Skeletal muscle tissue (tissue), 4 donors: ENCODE results near the gene TARBP2. TPM values are rescaled to one million over a fixed set of nuclear protein-coding genes. Genes with fewer than 3 reads are reported as not detected.
A peak's percentile ranks its signal among the peaks of the same experiment; 100 is the strongest.

ENCODE experiments used
- H3K27ac ChIP-seq: one replicate; pipeline ENCODE4 v1.7.0; 2013; ENCODE audit warnings: mild to moderate bottlenecking, low read depth, low read length, inconsistent platforms
- H3K27me3 ChIP-seq, 3 donors: one replicate each; pipeline ENCODE4 v1.7.0; 2013; ENCODE audit warnings: low read length in 3 of 3; ENCODE audit not compliant: control insufficient read depth in 3 of 3, insufficient read depth in 3 of 3
- H3K36me3 ChIP-seq, 3 donors: one replicate each; pipeline ENCODE4 v1.7.0; 2013; ENCODE audit warnings: low read length in 3 of 3; ENCODE audit not compliant: control insufficient read depth in 3 of 3, insufficient read depth in 3 of 3
- H3K4me1 ChIP-seq, 3 donors: one replicate each; pipeline ENCODE4 v1.7.0; 2013; ENCODE audit warnings: low read length in 3 of 3, mild to moderate bottlenecking in 3 of 3; ENCODE audit not compliant: control insufficient read depth in 3 of 3, insufficient read depth in 3 of 3
- H3K4me3 ChIP-seq, 3 donors: one replicate each; pipeline ENCODE4 v1.7.0; 2013; ENCODE audit warnings: low read length in 3 of 3
- H3K9ac ChIP-seq, 3 donors: one replicate each; pipeline ENCODE4 v1.7.0; 2013; ENCODE audit warnings: low read length in 3 of 3, mild to moderate bottlenecking in 3 of 3, moderate library complexity in 2 of 3, low read depth in 1 of 3
- H3K9me3 ChIP-seq, 3 donors: one replicate each; pipeline ENCODE4 v1.7.0; 2013; ENCODE audit warnings: low read length in 3 of 3; ENCODE audit not compliant: control insufficient read depth in 3 of 3
- total RNA-seq: library from RNA; depleted of rRNA; stranded (reverse); fragments of >200 nt; gene quantifications from one replicate; pipeline ENCODE4 v1.2.3, GENCODE V29; 2014
- donor health status: Osteomylitis.

Gene TARBP2
- total RNA-seq, 1 donor from 2014 or later: 29.7 TPM

DNA sequence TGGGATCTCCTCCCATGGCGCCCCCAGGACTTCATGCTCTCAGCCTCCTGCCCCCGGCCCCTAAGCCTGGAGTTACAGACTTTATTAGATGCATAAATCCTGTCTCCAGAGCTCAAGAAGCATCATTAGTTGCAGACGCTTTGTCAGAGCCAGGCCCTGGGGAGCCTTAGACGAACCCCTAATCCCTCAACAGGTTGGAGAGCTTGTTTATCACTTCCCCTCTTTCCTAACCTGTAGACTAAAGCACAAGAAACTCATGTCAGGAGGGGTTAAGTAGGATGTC, 6.5 kb downstream of the TARBP2 start:
- no peak overlapping the region for H3K27ac ChIP-seq
- no peaks in the 10 kb centered on the region for H3K27me3 ChIP-seq
- H3K9ac ChIP-seq: no peak overlapping the region
- H3K36me3 ChIP-seq: peaks cover 38 to 56% (median 40%) of the 10 kb centered on the region in 3 donors
- H3K4me3 ChIP-seq: no peak overlapping the region
- peaks cover 11 to 27% (median 12%) of the 10 kb centered on the region in 3 donors for H3K4me1 ChIP-seq
- no peaks in the 10 kb centered on the region for H3K9me3 ChIP-seq

DNA sequence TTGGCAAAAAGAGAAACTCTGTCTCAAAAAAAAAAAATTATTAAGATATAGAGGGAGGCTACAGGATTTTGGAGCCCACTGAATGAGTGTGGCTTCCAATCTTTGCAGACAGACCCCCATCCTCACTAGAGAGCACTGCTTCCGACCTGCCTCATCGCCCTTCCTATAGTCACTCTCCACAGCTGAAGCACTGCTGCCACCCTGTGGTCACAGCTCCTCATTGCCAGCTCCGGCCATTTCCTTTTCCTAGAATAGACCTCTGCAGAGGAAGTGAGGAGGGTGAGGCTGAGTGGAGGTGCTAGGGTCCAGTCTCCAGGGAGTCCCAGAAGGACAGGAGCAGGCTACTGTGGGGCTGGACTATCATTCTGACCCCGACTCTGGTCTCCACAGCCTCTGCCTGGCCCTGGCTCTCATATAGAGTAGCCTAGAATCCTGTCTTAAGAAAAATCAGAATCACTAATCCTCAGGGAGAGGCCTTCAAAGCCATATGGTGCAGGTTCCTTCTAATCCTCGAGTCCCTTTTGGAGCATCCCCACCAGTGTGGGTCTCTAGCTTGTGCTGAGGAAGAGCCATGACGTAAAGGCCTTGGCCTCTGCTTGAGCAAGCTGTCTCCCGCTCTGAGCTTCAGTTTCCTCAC, 7.6 kb downstream of the TARBP2 start:
- Histone ChIP-seq H3K9me3 (no peaks in the 10 kb centered on the region), H3K4me3 (no peak overlapping the region), H3K9ac (peak overlapping the region in 1 of 3 donors; percentile 54), H3K36me3 (peaks cover 44 to 61% (median 51%) of the 10 kb centered on the region in 3 donors), H3K27ac (no peak overlapping the region), H3K27me3 (no peaks in the 10 kb centered on the region), H3K4me1 (peaks cover 6 to 23% (median 9%) of the 10 kb centered on the region in 3 donors)

DNA sequence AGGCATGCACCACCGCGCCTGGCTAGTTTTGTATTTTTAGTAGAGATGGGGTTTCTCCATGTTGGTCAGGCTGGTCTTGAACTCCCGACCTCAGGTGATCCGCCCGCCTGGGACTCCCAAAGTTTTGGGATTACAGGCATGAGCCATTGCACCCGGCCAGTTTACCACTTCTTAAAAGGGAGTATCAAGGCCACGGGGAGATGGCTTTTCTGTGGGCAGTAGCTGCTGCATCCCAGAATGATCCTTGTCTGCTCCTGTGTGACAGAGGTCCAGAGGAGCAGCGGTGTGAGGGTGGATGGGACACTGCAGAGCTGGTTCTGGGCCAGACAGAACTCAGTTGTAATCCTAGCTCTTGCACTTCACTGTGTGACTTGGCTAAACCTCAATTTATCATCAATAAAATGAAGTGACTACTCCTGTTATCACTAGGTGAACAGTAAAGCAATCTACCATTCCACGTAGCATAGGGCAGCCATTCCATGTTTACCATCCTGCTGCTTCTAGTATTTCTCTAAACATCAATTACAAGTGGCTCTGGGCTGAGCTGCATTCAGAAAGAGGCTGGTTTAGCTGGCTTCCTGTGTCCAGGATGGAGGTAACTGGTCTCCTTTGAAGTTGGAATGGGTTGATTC, 9.2 kb downstream of the TARBP2 start:
- no peak overlapping the region for H3K9ac ChIP-seq
- H3K9me3 ChIP-seq: no peaks in the 10 kb centered on the region
- peaks cover 6 to 14% (median 6%) of the 10 kb centered on the region in 3 donors for H3K4me1 ChIP-seq
- H3K36me3 ChIP-seq: peaks cover 49 to 62% (median 60%) of the 10 kb centered on the region in 3 donors
- H3K27me3 ChIP-seq: no peaks in the 10 kb centered on the region
- H3K4me3 ChIP-seq: no peak overlapping the region
- H3K27ac ChIP-seq: no peak overlapping the region

DNA sequence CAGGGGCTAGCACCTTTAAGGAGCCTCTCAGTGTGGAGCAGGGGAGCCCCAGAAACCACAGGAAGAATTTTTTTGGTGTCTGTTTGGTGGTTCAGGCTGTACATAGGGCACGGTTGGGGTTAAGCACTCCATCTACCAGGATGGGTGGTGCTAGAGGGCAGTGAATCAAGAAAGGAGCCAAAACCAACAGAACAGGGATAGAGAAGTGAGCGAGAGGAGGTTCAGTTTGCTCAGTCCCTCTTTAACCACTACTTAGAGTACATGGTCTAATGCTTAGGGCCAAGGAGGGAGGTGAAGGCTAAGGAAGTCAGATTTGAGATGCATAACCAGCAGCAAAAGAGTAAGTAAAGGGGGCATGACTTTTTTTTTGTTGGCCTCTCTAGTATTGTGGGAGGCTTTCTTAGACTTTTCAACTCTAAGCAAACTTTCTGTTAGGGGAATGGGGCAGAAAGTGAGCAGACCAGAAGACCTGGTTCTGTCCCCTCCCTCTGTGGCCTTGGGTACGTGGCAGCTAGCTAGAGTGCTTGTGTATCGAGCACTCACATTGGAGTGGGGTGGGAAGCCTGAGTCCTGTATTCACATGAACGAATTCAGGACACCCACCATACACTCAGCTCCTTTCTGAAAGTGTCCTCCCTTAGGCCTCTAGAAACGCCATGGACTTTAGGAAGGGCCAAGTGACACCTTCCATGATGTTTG, 12.8 kb downstream of the TARBP2 start:
- Histone ChIP-seq H3K9me3 (no peaks in the 10 kb centered on the region), H3K27me3 (no peaks in the 10 kb centered on the region), H3K27ac (no peak overlapping the region), H3K9ac (no peak overlapping the region), H3K4me1 (peaks cover under 1 to 1% (median under 1%) of the 10 kb centered on the region in 3 donors), H3K36me3 (peaks cover 47 to 73% (median 65%) of the 10 kb centered on the region in 3 donors), H3K4me3 (no peak overlapping the region)

DNA sequence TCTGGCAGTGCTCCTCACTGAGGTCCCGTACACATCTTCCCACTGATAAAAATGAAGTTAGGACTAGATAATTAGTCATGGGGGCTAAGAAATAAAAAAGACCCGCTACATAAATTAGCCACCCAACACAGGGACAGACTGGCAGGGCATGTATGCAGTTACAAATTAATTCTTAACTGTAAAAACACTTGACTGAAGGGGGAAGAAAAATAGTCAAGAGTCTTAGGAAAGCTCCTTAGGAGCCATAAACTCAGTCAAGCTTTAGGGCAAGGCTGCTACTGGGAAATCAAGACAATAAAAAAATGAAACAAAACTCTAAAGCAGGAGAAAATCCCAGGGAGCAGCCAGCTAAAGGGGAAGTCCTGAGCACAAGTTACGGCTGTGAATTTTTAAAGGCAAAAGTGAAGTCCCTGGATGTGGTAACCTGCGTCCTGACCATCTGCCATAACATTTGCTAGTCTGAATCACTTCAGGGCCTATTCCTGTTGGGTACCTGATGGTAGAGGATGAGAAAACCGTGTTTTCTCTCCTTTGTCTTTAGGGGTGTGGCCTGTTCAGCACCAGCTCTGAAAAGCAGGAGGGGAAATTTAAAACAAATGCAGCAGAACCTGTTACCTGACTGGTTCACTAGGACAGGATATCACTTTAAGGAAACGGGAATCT, 13.7 kb downstream of the TARBP2 start:
- peaks cover 52 to 78% (median 71%) of the 10 kb centered on the region in 3 donors for H3K36me3 ChIP-seq
- no peak overlapping the region for H3K27ac ChIP-seq
- H3K4me1 ChIP-seq: no peaks in the 10 kb centered on the region
- H3K9ac ChIP-seq: no peak overlapping the region
- no peaks in the 10 kb centered on the region for H3K9me3 ChIP-seq
- no peak overlapping the region for H3K4me3 ChIP-seq
- H3K27me3 ChIP-seq: no peaks in the 10 kb centered on the region

DNA sequence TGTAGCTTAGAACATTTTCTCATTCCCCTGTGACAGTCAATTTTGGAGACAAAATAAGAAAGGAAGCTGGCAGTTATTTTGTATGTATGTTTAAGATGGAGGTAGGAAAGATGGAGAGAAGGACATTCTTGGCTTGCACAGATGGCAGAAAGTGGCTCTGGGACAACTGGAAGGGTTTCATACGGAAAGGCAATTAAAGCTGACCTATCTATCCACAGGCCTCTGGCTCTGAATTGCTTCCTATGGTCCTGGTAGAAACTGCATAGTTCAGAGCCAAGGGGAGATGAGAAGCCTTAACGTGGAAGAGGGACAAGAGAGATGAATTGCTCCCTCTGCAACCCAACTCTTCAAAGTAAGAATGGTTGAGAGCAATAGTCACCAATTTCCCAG, 14.2 kb downstream of the TARBP2 start:
- Histone ChIP-seq H3K36me3 (peaks cover 57 to 77% (median 75%) of the 10 kb centered on the region in 3 donors), H3K27me3 (no peaks in the 10 kb centered on the region), H3K4me3 (no peak overlapping the region), H3K9me3 (no peaks in the 10 kb centered on the region), H3K4me1 (no peaks in the 10 kb centered on the region), H3K9ac (no peak overlapping the region), H3K27ac (no peak overlapping the region)

DNA sequence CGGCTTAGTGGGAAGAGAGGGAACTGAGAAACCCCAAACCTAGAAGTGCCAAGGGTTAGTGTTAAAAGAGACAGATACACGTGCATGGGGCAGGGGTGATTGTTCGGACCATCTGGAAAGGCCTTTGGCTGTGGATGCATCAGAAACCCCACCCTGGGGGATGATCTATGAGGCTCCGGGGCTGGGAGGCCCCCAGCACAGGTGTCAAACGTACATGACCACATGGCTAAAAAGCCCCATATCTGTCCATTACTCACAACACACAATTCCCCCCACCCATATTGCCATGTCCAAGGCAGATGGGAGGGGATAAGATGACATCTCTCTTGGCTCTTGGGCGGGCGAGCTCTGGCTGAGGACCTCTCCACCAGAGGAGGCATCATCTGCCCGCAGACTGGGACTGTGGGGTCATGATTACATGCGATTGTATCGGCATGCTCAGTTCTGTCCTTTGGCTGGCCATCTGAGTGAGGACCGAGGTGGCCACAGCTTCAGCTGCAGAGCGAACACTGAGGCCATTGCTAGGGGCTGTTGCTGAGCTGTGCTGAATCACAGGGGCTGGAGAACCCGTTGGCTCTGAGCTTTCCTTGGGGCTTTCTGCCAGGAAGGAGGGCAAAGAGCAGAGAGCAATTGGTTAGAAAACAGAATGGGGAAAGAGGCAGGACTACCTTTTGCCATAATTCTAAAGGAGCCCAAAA, 15.8 kb downstream of the TARBP2 start:
- no peaks in the 10 kb centered on the region for H3K9me3 ChIP-seq
- no peaks in the 10 kb centered on the region for H3K4me1 ChIP-seq
- H3K27ac ChIP-seq: no peak overlapping the region
- H3K27me3 ChIP-seq: no peaks in the 10 kb centered on the region
- no peak overlapping the region for H3K9ac ChIP-seq
- no peak overlapping the region for H3K4me3 ChIP-seq
- peaks cover 59 to 79% (median 73%) of the 10 kb centered on the region in 3 donors for H3K36me3 ChIP-seq

DNA sequence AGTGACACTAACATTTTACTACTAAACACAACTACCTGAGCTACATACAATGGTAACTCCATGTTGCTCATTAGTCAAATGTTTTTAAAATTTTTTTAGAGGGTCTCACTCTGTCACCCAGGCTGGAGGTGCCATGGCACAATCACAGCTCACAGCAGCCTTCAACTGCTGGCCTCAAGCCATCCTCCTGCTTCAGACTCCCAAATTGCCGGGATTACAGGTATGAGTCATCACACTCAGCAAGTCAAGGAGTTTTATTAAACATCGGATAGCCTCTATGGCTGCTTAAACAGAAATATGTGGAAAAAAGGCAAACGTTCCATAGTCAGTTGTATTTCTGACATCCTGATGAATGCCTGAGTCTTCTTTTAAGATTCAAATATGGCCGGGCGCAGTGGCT, 17.3 kb downstream of the TARBP2 start:
- H3K9me3 ChIP-seq: no peaks in the 10 kb centered on the region
- no peaks in the 10 kb centered on the region for H3K27me3 ChIP-seq
- peaks cover 58 to 79% (median 74%) of the 10 kb centered on the region in 3 donors for H3K36me3 ChIP-seq
- no peak overlapping the region for H3K4me3 ChIP-seq
- no peaks in the 10 kb centered on the region for H3K4me1 ChIP-seq
- H3K27ac ChIP-seq: no peak overlapping the region
- H3K9ac ChIP-seq: no peak overlapping the region

DNA sequence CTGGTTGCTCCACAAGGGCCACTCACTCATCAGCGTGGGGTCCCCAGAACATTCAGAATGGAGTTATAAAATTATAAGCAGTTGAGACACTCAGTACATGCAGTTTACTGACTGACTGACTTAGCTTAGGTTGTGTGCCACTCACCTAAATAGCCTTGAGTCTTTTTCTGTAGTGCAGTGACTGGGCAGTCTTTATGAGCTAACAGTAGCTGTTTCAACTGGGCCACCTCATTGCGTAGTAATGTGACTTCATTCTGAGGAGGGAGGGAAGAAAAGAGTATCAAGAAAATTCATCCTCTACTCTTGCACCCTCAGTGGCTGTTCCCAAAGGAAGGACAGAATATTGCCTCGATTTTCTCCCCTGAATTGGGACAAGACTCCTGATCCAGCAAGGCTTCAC, 22.0 kb downstream of the TARBP2 start:
- no peaks in the 10 kb centered on the region for H3K4me1 ChIP-seq
- H3K9me3 ChIP-seq: no peaks in the 10 kb centered on the region
- H3K27ac ChIP-seq: no peak overlapping the region
- H3K27me3 ChIP-seq: no peaks in the 10 kb centered on the region
- no peak overlapping the region for H3K4me3 ChIP-seq
- H3K36me3 ChIP-seq: peaks cover 40 to 54% (median 53%) of the 10 kb centered on the region in 3 donors
- H3K9ac ChIP-seq: no peak overlapping the region
